ENCODE measurements around the gene PTPRA. TPM values are rescaled to one million over a fixed set of nuclear protein-coding genes. Genes with fewer than 3 reads are reported as not detected.

Gene PTPRA
- total and polyA plus RNA-seq, 2 of the 8 experiments (the other 6 are each of a cell fraction or from before 2014, with no cell fraction given): 47.7 to 51.3 TPM

DNA sequence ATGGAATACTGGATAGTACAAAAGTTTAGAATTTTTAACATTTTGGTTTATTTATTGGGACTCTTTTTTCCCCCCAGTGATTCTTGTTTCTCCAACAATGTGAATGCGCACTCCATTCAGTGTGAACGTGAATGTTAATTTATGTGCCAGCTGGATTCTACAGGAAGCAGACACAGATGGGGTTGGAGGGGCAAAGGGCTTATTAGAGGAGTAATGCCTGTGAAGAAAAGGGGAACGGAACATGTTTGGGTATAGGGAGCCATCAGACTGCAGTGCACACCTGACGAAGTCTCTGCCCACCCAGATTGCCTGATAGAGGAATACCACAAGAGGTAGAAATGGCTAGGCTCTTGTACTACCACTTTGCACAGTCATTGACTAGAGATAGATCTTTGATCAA is 48.2 kb downstream of the PTPRA start:
- Histone ChIP-seq H2AK5ac (ENCODE audit: low read depth, low read length) (no peak overlapping the region), H3K79me1 (ENCODE audit: low read depth, low read length) (peaks cover 4% of the 10 kb centered on the region), H3K56ac (replicated peaks; ENCODE audit: insufficient read length, low read depth, low read length) (no peak overlapping the region), H3K4me3 (ENCODE audit: extremely low read depth in 1 of 4, insufficient read depth in 2 of 4, low read depth in 3 of 4, low read length in 4 of 4) (no peak overlapping the region), H3K4me2 (ENCODE audit: insufficient read depth in 1 of 2, low read depth in 2 of 2, low read length in 2 of 2) (no peak overlapping the region), H4K91ac (replicated peaks; ENCODE audit: insufficient read length, low read length) (no peak overlapping the region), H2BK15ac (ENCODE audit: low read length) (no peak overlapping the region), H3K23ac (ENCODE audit: insufficient read length) (no peak overlapping the region), H3K27me3 (replicated peaks in 1 of 4; ENCODE audit: control insufficient read depth in 3 of 4, extremely low read depth in 1 of 4, insufficient read depth in 3 of 4, low read length in 3 of 4) (no peaks in the 10 kb centered on the region), H3K9ac (replicated peaks in 1 of 4; ENCODE audit: extremely low read depth in 1 of 4, low read depth in 3 of 4, low read length in 3 of 4) (no peak overlapping the region), H3K4me1 (replicated peaks in 1 of 4; ENCODE audit: control insufficient read depth in 3 of 4, insufficient read depth in 4 of 4, low read length in 3 of 4) (peaks cover 2 to 14% (median 8%) of the 10 kb centered on the region in 4 experiments), H2BK120ac (replicated peaks; ENCODE audit: low read depth, low read length) (no peak overlapping the region), H3K9me3 (ENCODE audit: insufficient read depth in 2 of 2, low read depth in 1 of 2, low read length in 1 of 2) (no peaks in the 10 kb centered on the region), H3K27ac (ENCODE audit: low read depth, low read length) (no peak overlapping the region), H3K18ac (ENCODE audit: extremely low read depth, low read length) (no peak overlapping the region), H2BK5ac (ENCODE audit: low read depth, low read length) (no peak overlapping the region), H3K14ac (ENCODE audit: insufficient read length) (no peak overlapping the region), H3K23me2 (ENCODE audit: low read depth, low read length) (no peaks in the 10 kb centered on the region; the same call in 1 of the 2 replicates), H3K79me2 (ENCODE audit: control insufficient read depth in 1 of 2, insufficient read depth in 2 of 2, low read length in 2 of 2) (peaks cover 0 to 42% of the 10 kb centered on the region in 2 experiments; a peak in 2 of 4 replicates), H2BK20ac (ENCODE audit: low read length) (no peak overlapping the region), H3K4ac (replicated peaks; ENCODE audit: insufficient read length, low read depth, low read length) (no peak overlapping the region), H3K36me3 (ENCODE audit: control insufficient read depth in 2 of 4, insufficient read depth in 4 of 4, low read length in 3 of 4) (peaks cover 0 to 13% (median 2%) of the 10 kb centered on the region in 4 experiments; a peak in 4 of 8 replicates), H4K5ac (ENCODE audit: insufficient read length, low read depth, low read length) (no peak overlapping the region), H4K8ac (ENCODE audit: extremely low read depth, insufficient read depth, low read length) (no peak overlapping the region), H2BK12ac (ENCODE audit: low read depth, low read length) (no peak overlapping the region), H2AFZ (ENCODE audit: low read length) (no peak overlapping the region), H4K20me1 (replicated peaks in 1 of 2; ENCODE audit: control insufficient read depth in 1 of 2, insufficient read depth in 2 of 2, low read length in 2 of 2) (peaks cover 0 to 2% of the 10 kb centered on the region in 2 experiments)
- no peak for DNase-seq (ENCODE audit: low read depth in 1 of 2, low spot score in 2 of 2)
- TF ChIP-seq RBBP5 (IDR thresholded peaks at IDR 0.05; ENCODE audit: borderline replicate concordance, low read depth, low read length) (no peak), GTF2F1 (IDR thresholded peaks at IDR 0.05; ENCODE audit: borderline replicate concordance, low read depth, low read length) (no peak), CEBPB (IDR thresholded peaks at IDR 0.05; ENCODE audit: low read depth, low read length) (no peak)
- TF ChIP-seq, protein P1, sequence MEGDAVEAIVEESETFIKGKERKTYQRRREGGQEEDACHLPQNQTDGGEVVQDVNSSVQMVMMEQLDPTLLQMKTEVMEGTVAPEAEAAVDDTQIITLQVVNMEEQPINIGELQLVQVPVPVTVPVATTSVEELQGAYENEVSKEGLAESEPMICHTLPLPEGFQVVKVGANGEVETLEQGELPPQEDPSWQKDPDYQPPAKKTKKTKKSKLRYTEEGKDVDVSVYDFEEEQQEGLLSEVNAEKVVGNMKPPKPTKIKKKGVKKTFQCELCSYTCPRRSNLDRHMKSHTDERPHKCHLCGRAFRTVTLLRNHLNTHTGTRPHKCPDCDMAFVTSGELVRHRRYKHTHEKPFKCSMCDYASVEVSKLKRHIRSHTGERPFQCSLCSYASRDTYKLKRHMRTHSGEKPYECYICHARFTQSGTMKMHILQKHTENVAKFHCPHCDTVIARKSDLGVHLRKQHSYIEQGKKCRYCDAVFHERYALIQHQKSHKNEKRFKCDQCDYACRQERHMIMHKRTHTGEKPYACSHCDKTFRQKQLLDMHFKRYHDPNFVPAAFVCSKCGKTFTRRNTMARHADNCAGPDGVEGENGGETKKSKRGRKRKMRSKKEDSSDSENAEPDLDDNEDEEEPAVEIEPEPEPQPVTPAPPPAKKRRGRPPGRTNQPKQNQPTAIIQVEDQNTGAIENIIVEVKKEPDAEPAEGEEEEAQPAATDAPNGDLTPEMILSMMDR (IDR thresholded peaks at IDR 0.05; ENCODE audit: control extremely low read depth in 1 of 3, insufficient read depth in 1 of 3, low read depth in 1 of 3, low read length in 3 of 3): no peak
- ChIA-PET CTCF (ENCODE audit: partially characterized antibody) (interaction anchor here (0.8 to 0.9 kb wide), 2 partner anchors 9 to 46 kb away, joined by 4 read pairs; no protein-coding TSS in a partner anchor), POLR2A (ENCODE audit: partially characterized antibody) (interaction anchor here (0.6 kb wide), 1 partner anchor 36 kb away, joined by 3 read pairs; no protein-coding TSS in a partner anchor)
- WGBS, 2 experiments (ENCODE audit: extremely low coverage in 1 of 2, insufficient coverage in 1 of 2, insufficient read length in 1 of 2, insufficient replicate concordance in 2 of 2, low coverage in 1 of 2, low lambda C conversion rate in 2 of 2, missing lambda C conversion rate in 1 of 2): 89% methylated on average over 4 of the region's 4 CpGs; no CpG with 5 or more reads in 1 of the 2 experiments
- FAIRE-seq: no peak
